Measurements from ENCODE around the gene SMIM12. TPM values are rescaled to one million over a fixed set of nuclear protein-coding genes. Genes with fewer than 3 reads are reported as not detected.

SMIM12 gene
- total RNA-seq, 6 experiments from 2014 or later, result 42.0 to 53.6 (median 45.6) TPM

DNA sequence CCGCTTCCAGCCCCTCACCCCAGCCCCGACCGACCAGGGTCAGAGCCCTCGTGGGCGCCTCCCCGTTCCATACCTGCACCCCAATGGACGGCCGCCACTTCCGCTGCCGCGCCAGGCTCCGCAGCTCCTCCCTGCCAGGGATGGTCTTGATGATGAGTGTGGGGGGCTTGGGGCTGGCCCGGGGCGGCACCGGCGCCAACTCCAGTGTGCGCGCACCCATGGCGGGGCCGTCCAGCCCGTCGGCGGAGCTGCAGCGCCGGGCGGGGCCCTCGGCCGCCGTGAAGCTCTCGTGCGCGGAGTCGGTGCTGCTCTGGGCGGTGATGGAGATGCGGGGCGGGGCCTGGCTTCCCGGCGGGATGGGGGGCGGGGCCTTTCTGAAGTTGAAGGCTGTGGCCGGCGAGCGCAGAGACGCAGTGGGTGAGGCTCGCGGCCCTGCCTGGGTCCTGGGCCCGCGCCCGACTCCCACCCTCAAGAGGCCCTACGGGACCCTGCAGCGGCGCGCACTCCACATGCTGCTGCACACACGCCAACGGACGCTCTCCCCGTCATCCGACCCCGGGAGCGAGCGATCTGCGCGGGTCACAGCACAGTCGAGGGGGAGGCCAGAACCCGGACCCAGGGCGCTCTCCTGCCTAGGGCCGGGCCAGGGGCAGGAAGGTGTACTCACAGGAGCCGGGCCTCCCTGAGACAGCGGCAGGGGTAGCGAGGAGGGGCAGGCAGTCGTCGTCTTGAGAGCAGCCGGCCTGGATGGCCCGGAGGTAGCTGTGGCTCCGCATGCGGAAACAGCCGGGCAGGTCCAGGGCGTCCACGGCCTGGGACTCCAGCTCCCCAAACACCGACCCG is 26.1 kb upstream of the SMIM12 start:
- H3K27ac Mint-ChIP-seq, result no peak overlapping the region
- H3K36me3 Mint-ChIP-seq (ENCODE audit: low read depth), result no peaks in the 10 kb centered on the region
- H3K4me3 Mint-ChIP-seq, result no peak overlapping the region
- H3K4me1 Mint-ChIP-seq (ENCODE audit: low read depth), result no peaks in the 10 kb centered on the region
- no peaks in the 10 kb centered on the region for H3K9me3 Mint-ChIP-seq
- peaks cover 24% of the 10 kb centered on the region for H3K27me3 Mint-ChIP-seq (ENCODE audit: insufficient read depth)
- no peak for DNase-seq
- TF ChIP-seq, protein P1, sequence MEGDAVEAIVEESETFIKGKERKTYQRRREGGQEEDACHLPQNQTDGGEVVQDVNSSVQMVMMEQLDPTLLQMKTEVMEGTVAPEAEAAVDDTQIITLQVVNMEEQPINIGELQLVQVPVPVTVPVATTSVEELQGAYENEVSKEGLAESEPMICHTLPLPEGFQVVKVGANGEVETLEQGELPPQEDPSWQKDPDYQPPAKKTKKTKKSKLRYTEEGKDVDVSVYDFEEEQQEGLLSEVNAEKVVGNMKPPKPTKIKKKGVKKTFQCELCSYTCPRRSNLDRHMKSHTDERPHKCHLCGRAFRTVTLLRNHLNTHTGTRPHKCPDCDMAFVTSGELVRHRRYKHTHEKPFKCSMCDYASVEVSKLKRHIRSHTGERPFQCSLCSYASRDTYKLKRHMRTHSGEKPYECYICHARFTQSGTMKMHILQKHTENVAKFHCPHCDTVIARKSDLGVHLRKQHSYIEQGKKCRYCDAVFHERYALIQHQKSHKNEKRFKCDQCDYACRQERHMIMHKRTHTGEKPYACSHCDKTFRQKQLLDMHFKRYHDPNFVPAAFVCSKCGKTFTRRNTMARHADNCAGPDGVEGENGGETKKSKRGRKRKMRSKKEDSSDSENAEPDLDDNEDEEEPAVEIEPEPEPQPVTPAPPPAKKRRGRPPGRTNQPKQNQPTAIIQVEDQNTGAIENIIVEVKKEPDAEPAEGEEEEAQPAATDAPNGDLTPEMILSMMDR (IDR thresholded peaks at IDR 0.05), result no peak

DNA sequence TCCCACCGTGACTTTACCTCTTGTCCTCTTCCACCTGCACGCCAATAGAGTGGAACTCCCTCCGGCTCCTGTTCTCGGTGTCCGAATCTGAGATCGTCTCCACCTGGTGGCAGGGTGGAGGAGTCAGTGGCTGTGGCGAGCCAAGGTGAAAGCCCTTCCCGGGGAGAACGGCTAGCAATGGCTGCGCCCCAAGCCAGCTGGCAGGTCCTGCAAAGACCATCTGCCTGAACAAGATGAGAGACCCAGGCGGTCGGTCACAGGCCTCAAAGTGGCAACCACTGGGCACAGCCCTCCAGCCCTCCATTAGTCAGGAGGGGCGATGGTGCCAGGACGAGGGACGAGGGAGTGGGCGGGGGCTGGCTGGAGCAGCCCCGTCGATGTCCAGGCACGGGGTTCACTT is 25.4 kb upstream of the SMIM12 start:
- no peak overlapping the region for H3K27ac Mint-ChIP-seq
- H3K36me3 Mint-ChIP-seq (ENCODE audit: low read depth), result no peaks in the 10 kb centered on the region
- no peak overlapping the region for H3K4me3 Mint-ChIP-seq
- peaks cover 28% of the 10 kb centered on the region for H3K27me3 Mint-ChIP-seq (ENCODE audit: insufficient read depth)
- DNase-seq, result no peak
- H3K4me1 Mint-ChIP-seq (ENCODE audit: low read depth), result no peaks in the 10 kb centered on the region
- TF ChIP-seq, protein P1 (IDR thresholded peaks at IDR 0.05), result peak; percentile 14; the same call in 1 of the 2 replicates
- no peaks in the 10 kb centered on the region for H3K9me3 Mint-ChIP-seq

DNA sequence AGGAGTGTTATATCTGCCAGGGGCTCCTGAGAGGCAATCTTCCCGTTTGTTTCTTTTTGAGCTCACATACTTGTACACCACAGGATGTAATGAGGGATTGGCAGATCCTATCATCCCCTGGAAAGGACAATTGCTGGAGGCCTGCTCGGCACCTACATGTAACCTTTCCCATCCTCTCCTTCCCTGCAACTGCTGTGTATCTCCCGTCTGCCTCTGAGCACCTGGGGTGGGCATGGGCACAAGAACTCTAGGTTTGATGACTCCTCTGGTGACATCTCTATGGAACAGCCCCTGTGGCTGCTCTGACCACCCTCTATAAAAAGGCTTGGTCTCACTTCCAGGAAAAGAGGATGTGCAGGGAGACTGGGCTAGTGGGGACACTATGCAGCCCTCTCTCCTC is 25.0 kb upstream of the SMIM12 start:
- H3K9me3 Mint-ChIP-seq, result no peaks in the 10 kb centered on the region
- no peaks in the 10 kb centered on the region for H3K36me3 Mint-ChIP-seq (ENCODE audit: low read depth)
- no peak overlapping the region for H3K27ac Mint-ChIP-seq
- no peaks in the 10 kb centered on the region for H3K4me1 Mint-ChIP-seq (ENCODE audit: low read depth)
- TF ChIP-seq, protein P1 (IDR thresholded peaks at IDR 0.05), result no peak
- H3K27me3 Mint-ChIP-seq (ENCODE audit: insufficient read depth), result peaks cover 27% of the 10 kb centered on the region
- no peak overlapping the region for H3K4me3 Mint-ChIP-seq
- DNase-seq, result no peak

DNA sequence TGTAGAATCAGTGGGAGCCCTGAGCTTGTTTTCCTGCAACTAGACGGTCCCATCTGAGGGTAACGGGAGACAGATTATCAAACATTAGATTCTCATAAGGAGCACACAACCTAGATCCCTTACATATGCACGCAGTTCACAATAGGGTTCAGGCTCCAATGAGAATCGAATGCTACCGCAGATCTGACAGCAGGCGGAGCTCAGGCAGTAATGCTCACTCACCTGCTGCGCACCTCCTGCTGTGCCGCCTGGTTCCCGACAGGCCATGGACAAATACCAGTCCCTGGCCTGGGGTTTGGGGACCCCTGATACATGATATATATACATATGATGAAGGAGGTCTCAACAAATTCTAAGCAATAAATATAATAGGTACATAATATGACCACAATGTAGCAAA is 19.7 kb upstream of the SMIM12 start:
- H3K4me1 Mint-ChIP-seq (ENCODE audit: low read depth), result no peaks in the 10 kb centered on the region
- H3K36me3 Mint-ChIP-seq (ENCODE audit: low read depth), result no peaks in the 10 kb centered on the region
- TF ChIP-seq, protein P1 (IDR thresholded peaks at IDR 0.05), result no peak
- peaks cover 13% of the 10 kb centered on the region; the same call in 1 of the 2 replicates for H3K27me3 Mint-ChIP-seq (ENCODE audit: insufficient read depth)
- H3K9me3 Mint-ChIP-seq, result no peaks in the 10 kb centered on the region
- DNase-seq, result no peak
- H3K4me3 Mint-ChIP-seq, result no peak overlapping the region
- H3K27ac Mint-ChIP-seq, result no peak overlapping the region

DNA sequence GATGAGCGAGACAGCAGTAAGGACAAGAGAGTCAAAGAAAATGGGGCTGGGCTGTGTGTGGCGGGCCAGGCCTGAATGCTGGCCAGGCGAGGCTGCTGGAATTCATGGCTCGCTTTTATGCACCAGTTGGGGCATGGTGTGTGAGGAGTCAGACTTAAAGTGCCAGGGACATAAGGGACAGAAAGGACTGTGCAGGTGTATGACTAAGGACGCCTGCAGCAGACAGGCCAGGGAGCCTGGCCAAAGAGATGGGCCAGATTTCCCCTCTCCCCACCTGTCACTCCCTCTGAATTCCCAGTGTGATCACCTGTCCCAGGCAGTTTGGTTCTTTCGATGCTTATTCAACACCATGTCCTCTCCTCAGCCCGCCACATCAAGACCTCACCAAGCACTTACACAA is 16.9 kb upstream of the SMIM12 start:
- Mint-ChIP-seq H3K27me3 (ENCODE audit: insufficient read depth) (peaks cover 28% of the 10 kb centered on the region), H3K4me3 (no peak overlapping the region), H3K4me1 (ENCODE audit: low read depth) (no peaks in the 10 kb centered on the region), H3K27ac (no peak overlapping the region), H3K9me3 (no peaks in the 10 kb centered on the region), H3K36me3 (ENCODE audit: low read depth) (no peaks in the 10 kb centered on the region)
- no peak for DNase-seq
- TF ChIP-seq, protein P1 (IDR thresholded peaks at IDR 0.05), result no peak
